Measurements from ENCODE around the gene GNG3. TPM values are rescaled to one million over a fixed set of nuclear protein-coding genes. Genes with fewer than 3 reads are reported as not detected.

GNG3 gene
- total RNA-seq, 1 donor from 2014 or later: 266 TPM

DNA sequence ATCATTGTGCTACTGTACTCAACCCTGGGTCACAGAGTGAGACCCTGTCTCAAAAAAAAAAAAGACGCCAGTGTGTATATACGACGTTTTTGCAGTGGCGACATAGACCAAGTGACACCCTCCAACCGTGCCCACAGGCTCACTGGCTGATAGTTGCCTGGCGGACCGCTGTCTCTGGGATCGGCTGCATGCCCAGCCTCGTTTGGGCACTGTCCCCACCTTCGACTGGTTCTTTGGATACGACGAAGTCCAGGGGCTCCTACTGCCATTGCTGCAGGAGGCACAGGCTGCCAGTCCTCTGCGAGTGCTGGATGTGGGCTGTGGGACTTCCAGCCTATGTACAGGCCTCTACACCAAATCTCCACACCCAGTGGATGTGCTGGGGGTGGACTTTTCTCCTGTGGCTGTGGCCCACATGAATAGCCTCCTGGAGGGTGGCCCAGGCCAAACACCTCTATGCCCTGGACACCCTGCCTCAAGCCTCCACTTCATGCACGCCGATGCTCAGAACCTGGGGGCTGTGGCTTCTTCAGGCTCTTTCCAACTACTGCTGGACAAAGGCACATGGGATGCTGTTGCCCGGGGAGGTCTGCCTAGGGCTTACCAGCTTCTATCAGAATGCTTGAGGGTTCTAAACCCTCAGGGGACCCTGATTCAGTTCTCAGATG lies 41.1 kb upstream of the GNG3 start:
- no peaks in the 10 kb centered on the region for H3K36me3 Mint-ChIP-seq (ENCODE audit: unreplicated experiment)
- peak overlapping the region; percentile 96 for H3K4me3 Mint-ChIP-seq (ENCODE audit: unreplicated experiment)
- peaks cover 13% of the 10 kb centered on the region for H3K9me3 Mint-ChIP-seq (ENCODE audit: unreplicated experiment)
- H3K27ac Mint-ChIP-seq (ENCODE audit: unreplicated experiment): peak overlapping the region; percentile 59
- DNase-seq: no peak
- peaks cover 7% of the 10 kb centered on the region for H3K27me3 Mint-ChIP-seq (ENCODE audit: unreplicated experiment)
- H3K4me1 Mint-ChIP-seq (ENCODE audit: low read depth, unreplicated experiment): peaks cover 13% of the 10 kb centered on the region
- no peak for TF ChIP-seq CTCF (IDR thresholded peaks at IDR 0.05; ENCODE audit: partially characterized antibody, unreplicated experiment)

DNA sequence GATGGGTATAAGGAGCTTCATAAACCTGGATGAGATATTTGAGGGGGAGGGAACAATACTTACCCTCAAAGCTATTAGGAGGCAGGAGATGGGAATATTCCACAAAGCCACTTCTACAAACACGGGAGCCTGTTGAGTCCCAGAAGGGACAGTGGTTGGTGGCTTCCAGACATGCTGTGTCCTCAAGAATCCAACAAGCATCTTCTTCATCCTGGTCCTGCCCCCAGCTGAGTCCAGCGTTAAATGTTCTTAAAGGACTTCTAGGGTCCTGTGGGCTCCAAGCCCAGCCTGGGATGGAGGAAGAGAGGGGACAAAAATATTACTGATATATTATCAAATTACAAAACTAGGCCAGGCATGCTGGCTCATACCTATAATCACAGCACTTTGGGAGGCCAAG lies 40.0 kb upstream of the GNG3 start:
- DNase-seq: no peak
- Mint-ChIP-seq H3K4me3 (ENCODE audit: unreplicated experiment) (peak overlapping the region; percentile 96), H3K9me3 (ENCODE audit: unreplicated experiment) (peaks cover 13% of the 10 kb centered on the region), H3K27ac (ENCODE audit: unreplicated experiment) (no peak overlapping the region), H3K4me1 (ENCODE audit: low read depth, unreplicated experiment) (peaks cover 13% of the 10 kb centered on the region), H3K27me3 (ENCODE audit: unreplicated experiment) (peaks cover 9% of the 10 kb centered on the region), H3K36me3 (ENCODE audit: unreplicated experiment) (no peaks in the 10 kb centered on the region)
- TF ChIP-seq CTCF (IDR thresholded peaks at IDR 0.05; ENCODE audit: partially characterized antibody, unreplicated experiment): no peak

- peaks cover 13% of the 10 kb centered on the region for H3K4me1 Mint-ChIP-seq (ENCODE audit: low read depth, unreplicated experiment)
- DNase-seq: no peak
- no peak for TF ChIP-seq CTCF (IDR thresholded peaks at IDR 0.05; ENCODE audit: partially characterized antibody, unreplicated experiment)
- peaks cover 10% of the 10 kb centered on the region for H3K9me3 Mint-ChIP-seq (ENCODE audit: unreplicated experiment)
- H3K27me3 Mint-ChIP-seq (ENCODE audit: unreplicated experiment): peaks cover 9% of the 10 kb centered on the region
- peak overlapping the region; percentile 43 for H3K4me3 Mint-ChIP-seq (ENCODE audit: unreplicated experiment)
- H3K27ac Mint-ChIP-seq (ENCODE audit: unreplicated experiment): peak overlapping the region; percentile 81
- H3K36me3 Mint-ChIP-seq (ENCODE audit: unreplicated experiment): no peaks in the 10 kb centered on the region
Observed at GRCh38 chr11:62669420-62670161, 37.9 kb upstream of the GNG3 start.

DNA sequence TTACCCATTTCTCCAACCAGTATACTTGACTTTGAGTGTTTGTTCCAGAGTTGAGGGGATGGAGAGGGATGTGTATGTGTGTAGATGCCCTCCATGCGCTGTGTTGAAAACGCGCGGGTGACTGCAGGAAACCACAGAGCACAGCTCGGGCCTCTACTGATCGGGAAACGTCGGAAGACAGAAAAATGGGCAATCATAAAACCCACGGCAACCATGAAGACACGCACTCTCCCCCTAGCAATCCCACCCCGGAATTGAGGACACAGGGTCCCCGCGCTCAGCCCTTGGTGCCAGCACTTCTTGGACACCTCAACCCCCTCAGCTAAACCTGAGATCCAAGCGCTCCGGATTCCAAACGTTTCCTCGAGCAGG lies 36.3 kb upstream of the GNG3 start:
- Mint-ChIP-seq H3K36me3 (ENCODE audit: unreplicated experiment) (no peaks in the 10 kb centered on the region), H3K27ac (ENCODE audit: unreplicated experiment) (peak overlapping the region; percentile 99), H3K4me3 (ENCODE audit: unreplicated experiment) (peak overlapping the region; percentile 97), H3K9me3 (ENCODE audit: unreplicated experiment) (peaks cover 4% of the 10 kb centered on the region), H3K4me1 (ENCODE audit: low read depth, unreplicated experiment) (peaks cover 13% of the 10 kb centered on the region), H3K27me3 (ENCODE audit: unreplicated experiment) (peaks cover 6% of the 10 kb centered on the region)
- DNase-seq: no peak
- no peak for TF ChIP-seq CTCF (IDR thresholded peaks at IDR 0.05; ENCODE audit: partially characterized antibody, unreplicated experiment)

Data from glutamatergic neuron (in vitro differentiated cells).